SK-N-MC (cell line): ENCODE measurements around the gene CLOCK.

Source experiments
- EZH2 ChIP-seq: fragments of 200-600 bp; sonication (generic); IDR thresholded peaks from one replicate; pipeline ENCODE4 v1.6.1; 2017; ENCODE audit warnings: antibody characterized with exemption
- POLR2AphosphoS5 ChIP-seq: IDR thresholded peaks from 2 replicates; pipeline ENCODE4 v1.6.1; 2012; ENCODE audit warnings: mild to moderate bottlenecking, low read depth, low read length, borderline replicate concordance

- TF ChIP-seq POLR2AphosphoS5: no peak
- TF ChIP-seq EZH2: no peak
Measured at GRCh38 chr4:55382488-55383003, 164.2 kb downstream of the CLOCK start.
